HG03439 (cell line): ENCODE data around the gene LDHB.
"Not testable (repeated sequence)": the region's sequence is repeated elsewhere in the genome, so short reads cannot be mapped to it uniquely, and the experiment has no call there.

Experiments
- ATAC-seq: cut with Tn5 transposase; IDR thresholded peaks from one replicate; pipeline ENCODE4 v1.9.1; 2021; ENCODE audit warnings: mild to moderate bottlenecking, moderate library complexity; ENCODE audit not compliant: unreplicated experiment

Gene LDHB

GRCh38 chr12:21614506-21614905, 43.1 kb downstream of the LDHB start:
- no peak for ATAC-seq

DNA sequence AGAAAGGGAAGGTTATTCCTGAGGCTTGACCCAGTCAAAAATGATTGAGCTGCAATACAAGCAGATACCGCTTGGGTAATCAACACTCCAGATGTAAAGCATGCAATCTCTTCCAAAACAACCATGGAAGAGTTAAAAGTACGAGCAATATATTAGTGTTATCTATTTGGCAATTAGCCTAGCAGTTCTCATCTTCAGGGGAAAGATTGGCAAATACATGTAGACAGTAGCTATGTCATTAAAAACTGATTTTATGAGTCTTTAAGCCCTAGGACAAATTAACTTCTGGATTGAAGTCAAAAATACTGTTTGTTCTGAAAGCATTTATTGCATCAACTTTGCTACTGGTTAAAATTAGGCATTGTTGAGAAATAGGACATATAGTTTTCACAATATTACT, 43.7 kb downstream of the LDHB start:
- no peak for ATAC-seq

DNA sequence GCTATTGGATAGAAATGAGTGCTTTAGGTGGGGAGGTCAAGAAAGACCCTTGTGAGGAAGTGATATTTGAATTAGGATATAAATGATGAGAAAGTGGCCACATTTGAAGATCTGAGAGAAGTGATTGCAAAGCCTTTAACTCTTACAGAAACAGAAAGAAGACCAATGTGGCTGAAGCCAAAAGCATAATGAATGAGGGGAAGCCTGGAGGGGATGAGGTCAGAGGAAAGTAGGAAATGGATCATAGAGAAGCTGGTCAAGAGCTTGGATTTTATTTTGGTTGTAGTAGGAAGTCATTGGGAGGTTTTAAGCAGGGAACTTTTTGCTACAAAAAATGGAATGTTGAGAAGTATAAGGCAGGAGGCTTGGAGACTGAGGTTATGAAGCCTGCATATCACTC, 49.4 kb downstream of the LDHB start:
- ATAC-seq = no peak

DNA sequence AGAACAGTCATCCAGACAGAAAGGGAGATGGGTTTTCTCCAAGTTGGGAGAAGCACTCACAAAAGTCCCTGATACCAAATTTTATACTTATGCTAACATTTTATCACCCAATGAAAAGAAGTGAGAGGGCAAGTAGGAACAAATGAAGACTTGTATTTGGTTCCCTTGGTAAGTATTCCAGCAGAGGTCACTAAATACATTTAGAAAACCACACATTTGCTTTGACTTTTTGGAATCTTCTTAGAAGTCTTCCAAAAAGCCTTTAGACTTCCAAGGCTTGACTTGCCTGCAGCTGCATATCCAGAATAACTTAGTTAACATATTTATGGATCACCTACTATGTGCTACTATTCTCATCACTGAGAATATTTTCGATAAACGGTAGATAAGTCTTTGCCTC, 49.9 kb downstream of the LDHB start:
- no peak for ATAC-seq

GRCh38 chr12:21606175-21606574, 51.5 kb downstream of the LDHB start:
- ATAC-seq = no peak

GRCh38 chr12:21604245-21605101, 53.2 kb downstream of the LDHB start, which contains the start of gene GYS2:
Gene GYS2, minus strand, starts transcription at chr12:21604847. Its CDS starts 255 bp downstream, at chr12:21604592.
- ATAC-seq = no peak

DNA sequence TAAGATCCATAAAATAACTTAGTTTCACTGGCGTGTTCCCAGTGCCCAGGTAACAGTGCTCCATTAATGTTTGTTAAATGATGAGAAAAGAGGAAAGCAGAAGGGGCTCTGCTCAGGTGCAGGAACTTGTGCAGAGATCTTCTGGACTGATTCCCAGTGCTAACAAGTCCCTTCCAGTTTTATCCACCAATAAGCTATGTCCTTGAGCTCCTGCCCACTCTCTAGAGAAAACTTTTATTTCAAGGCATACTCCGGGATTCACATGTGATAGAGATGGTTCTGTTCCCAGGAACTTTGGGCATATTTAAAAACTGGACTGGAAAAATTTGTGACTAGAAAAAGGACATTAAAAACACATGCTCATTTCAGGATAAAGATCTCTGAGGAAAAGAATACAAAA, 54.9 kb downstream of the LDHB start:
- no peak for ATAC-seq

DNA sequence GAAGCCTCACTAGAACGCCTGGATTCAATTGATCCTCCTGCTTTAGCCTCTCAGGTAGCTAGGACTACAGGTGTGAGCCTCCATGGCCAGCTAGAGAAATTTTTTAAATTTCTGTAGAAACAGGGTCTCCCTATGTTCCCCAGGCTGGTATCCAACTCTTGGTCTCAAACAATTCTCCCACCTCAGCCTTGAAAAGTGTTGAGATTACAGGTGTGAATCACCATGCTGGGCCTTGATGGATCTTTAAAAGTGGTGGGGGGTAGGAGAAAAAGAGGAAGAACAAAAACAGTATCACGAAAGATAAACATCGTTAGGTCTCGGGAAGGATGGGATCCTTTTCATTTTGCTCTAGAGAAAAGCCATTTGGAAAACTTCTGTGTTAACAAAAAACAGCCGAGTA, 57.4 kb downstream of the LDHB start:
- no peak for ATAC-seq

GRCh38 chr12:21599143-21599999, 58.3 kb downstream of the LDHB start:
- ATAC-seq = no peak

- no peak for ATAC-seq
Measured at GRCh38 chr12:21598651-21599050, 59.0 kb downstream of the LDHB start.

DNA sequence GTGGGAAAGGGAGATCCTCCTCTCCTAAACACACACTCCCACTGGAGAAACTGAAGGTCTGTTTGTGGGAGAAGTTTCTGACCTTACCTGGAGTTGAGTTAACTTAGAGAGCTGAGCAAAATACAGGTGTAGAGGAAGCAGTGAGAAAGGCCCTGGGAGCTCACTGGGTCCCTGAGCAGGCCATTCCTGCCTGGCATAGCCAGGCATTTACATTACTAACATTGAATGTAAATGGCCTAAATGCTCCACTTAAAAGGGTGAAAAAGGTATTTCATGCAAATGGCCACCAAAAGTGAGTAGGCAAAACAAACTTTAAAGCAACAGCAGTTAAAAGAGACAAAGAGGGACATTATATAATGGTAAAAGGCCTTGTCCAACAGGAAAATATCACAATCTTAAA, 62.3 kb downstream of the LDHB start:
- not testable (repeated sequence) for ATAC-seq

DNA sequence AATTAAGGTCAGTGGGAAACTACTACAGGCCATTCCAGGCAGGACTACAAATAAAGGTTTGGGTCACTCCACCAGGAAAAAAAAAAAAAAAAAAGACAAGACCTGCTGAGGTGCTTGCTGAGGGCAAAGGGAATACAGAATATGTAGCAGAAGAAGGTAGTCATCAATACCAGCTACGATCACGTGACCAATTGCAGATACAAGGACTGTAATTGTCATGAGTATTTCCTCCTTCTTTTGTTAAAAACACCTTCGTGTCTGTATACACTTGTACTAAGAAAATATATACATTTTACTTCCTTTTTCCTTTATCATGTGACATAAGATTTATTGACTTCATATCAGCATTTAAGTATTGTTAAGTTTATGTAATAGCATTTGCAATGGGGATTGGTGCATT, 72.2 kb downstream of the LDHB start:
- no peak for ATAC-seq
